WTC11 (cell line): Measurements from ENCODE around the gene ST6GAL1. TPM values are rescaled to one million over a fixed set of nuclear protein-coding genes. Genes with fewer than 3 reads are reported as not detected.

Experiments used
- ATAC-seq: fragments of 200-7000 bp; cut with Tn5 transposase; 2 replicates; pipeline ENCODE4 v1.10.0; 2021; ENCODE audit warnings: mild to moderate bottlenecking, moderate library complexity
- CTCF ChIA-PET: fragments of 300-600 bp; sonication (Branson Sonifier 250); formaldehyde crosslinking; loops from one replicate; lab custom pipeline; 2021; ENCODE audit warnings: antibody characterized with exemption; lab: Charles Lee
- POLR2A ChIA-PET: fragments of 350-600 bp; sonication (Branson Sonifier 250); formaldehyde crosslinking; loops from one replicate; lab custom pipeline; 2021; ENCODE audit warnings: antibody characterized with exemption; lab: Charles Lee
- DNase-seq: peaks from one replicate; pipeline ENCODE4 v3.0.0; 2021; ENCODE audit warnings: low spot score
- H3K27ac Mint-ChIP-seq: 2 replicates; pipeline ENCODE4 v1.8.0; 2021; ENCODE audit warnings: mixed read lengths
- H3K27me3 Mint-ChIP-seq: 2 replicates; pipeline ENCODE4 v1.8.0; 2021; ENCODE audit warnings: low read depth, mild to moderate bottlenecking, moderate library complexity, mixed read lengths
- H3K36me3 Mint-ChIP-seq: 2 replicates; pipeline ENCODE4 v1.8.0; 2021; ENCODE audit warnings: mixed read lengths
- H3K4me1 Mint-ChIP-seq: 2 replicates; pipeline ENCODE4 v1.8.0; 2022; ENCODE audit warnings: mixed read lengths
- H3K4me3 Mint-ChIP-seq: 2 replicates; pipeline ENCODE4 v1.8.0; 2021; ENCODE audit warnings: mild to moderate bottlenecking, moderate library complexity, mixed read lengths
- H3K9me3 Mint-ChIP-seq: 2 replicates; pipeline ENCODE4 v1.8.0; 2021; ENCODE audit warnings: mixed read lengths
- FOXP1 ChIP-seq: sonication (generic); formaldehyde crosslinking; IDR thresholded peaks from 2 replicates; pipeline ENCODE4 v1.8.0; 2022; ENCODE audit warnings: missing genetic modification reagents, mild to moderate bottlenecking, moderate library complexity, borderline replicate concordance
- GRHL2 ChIP-seq: fragments of 250-450 bp; sonication (Bioruptor Pico); IDR thresholded peaks from 2 replicates; pipeline ENCODE4 v1.8.0; 2022; ENCODE audit warnings: mild to moderate bottlenecking, moderate library complexity; ENCODE audit not compliant: insufficient replicate concordance, severe bottlenecking
- RORB ChIP-seq: fragments of 250-450 bp; sonication (Bioruptor Pico); IDR thresholded peaks from 2 replicates; pipeline ENCODE4 v1.9.0; 2021; ENCODE audit warnings: mild to moderate bottlenecking
- SMAD4 ChIP-seq: sonication (generic); formaldehyde crosslinking; IDR thresholded peaks from 2 replicates; pipeline ENCODE4 v1.8.0; 2022; ENCODE audit warnings: mild to moderate bottlenecking, missing genetic modification reagents
- TCF7 ChIP-seq: sonication (generic); formaldehyde crosslinking; IDR thresholded peaks from 2 replicates; pipeline ENCODE4 v1.8.0; 2022; ENCODE audit warnings: mild to moderate bottlenecking, low read depth, missing genetic modification reagents, moderate library complexity
- TEAD4 ChIP-seq: sonication (generic); formaldehyde crosslinking; IDR thresholded peaks from 2 replicates; pipeline ENCODE4 v1.8.0; 2022; ENCODE audit warnings: mild to moderate bottlenecking, missing genetic modification reagents
- ZBTB21 ChIP-seq: sonication (generic); formaldehyde crosslinking; IDR thresholded peaks from 2 replicates; pipeline ENCODE4 v1.8.1; 2023; ENCODE audit warnings: mild to moderate bottlenecking, missing genetic modification reagents, borderline replicate concordance
- ZNF121 ChIP-seq: sonication (generic); formaldehyde crosslinking; IDR thresholded peaks from 2 replicates; pipeline ENCODE4 v1.8.0; 2023; ENCODE audit warnings: missing genetic modification reagents
- ZNF138 ChIP-seq: sonication (generic); formaldehyde crosslinking; conservative IDR thresholded peaks from 2 replicates; pipeline ENCODE4 v1.8.1; 2022; ENCODE audit warnings: mild to moderate bottlenecking, moderate library complexity, missing genetic modification reagents
- total RNA-seq: library from RNA; stranded (reverse); gene quantifications from 3 replicates; pipeline ENCODE4 v1.2.3, GENCODE V29; 2021
- TF ChIP-seq, protein P1 (sequence below): sonication (generic); formaldehyde crosslinking; IDR thresholded peaks from 2 replicates; pipeline ENCODE4 v1.8.1; 2023; ENCODE audit warnings: mild to moderate bottlenecking, missing genetic modification reagents, borderline replicate concordance
- TF ChIP-seq, protein P2 (sequence below): fragments of 250-450 bp; sonication (Bioruptor Pico); IDR thresholded peaks from 2 replicates; pipeline ENCODE4 v1.8.0; 2021; ENCODE audit warnings: mild to moderate bottlenecking
- TF ChIP-seq, protein P3 (sequence below): fragments of 250-450 bp; sonication (Bioruptor Pico); IDR thresholded peaks from 2 replicates; pipeline ENCODE4 v1.9.0; 2021; ENCODE audit warnings: mild to moderate bottlenecking, borderline replicate concordance
- TF ChIP-seq, protein P4 (sequence below): sonication (generic); formaldehyde crosslinking; conservative IDR thresholded peaks from 2 replicates; pipeline ENCODE4 v1.8.1; 2023; ENCODE audit warnings: mild to moderate bottlenecking, low read depth, missing genetic modification reagents, moderate library complexity

The ST6GAL1 gene
- total RNA-seq, 1 experiment from 2014 or later, result 87.5 TPM

DNA sequence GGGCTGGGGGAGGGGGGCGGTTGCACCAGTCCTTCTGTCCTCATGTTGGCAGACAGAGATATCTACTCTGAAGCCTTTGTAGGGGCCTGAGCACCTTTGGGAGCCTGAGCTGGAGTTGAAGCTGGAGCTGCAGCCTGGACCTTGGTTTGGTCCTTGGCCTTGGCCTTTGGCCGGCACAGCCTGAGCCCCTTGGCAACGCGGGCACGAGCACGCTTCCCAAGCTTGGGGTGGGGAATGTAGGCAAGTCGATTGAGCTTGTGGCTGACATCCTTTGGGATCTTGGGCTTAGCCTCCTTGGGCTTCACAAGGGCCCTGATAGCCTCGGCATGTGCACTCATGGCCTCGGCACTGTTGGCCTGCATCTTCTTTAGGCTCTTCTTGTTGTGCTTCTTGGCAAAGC is 8.1 kb upstream of the ST6GAL1 start (continued):
- TF ChIP-seq, protein P1, sequence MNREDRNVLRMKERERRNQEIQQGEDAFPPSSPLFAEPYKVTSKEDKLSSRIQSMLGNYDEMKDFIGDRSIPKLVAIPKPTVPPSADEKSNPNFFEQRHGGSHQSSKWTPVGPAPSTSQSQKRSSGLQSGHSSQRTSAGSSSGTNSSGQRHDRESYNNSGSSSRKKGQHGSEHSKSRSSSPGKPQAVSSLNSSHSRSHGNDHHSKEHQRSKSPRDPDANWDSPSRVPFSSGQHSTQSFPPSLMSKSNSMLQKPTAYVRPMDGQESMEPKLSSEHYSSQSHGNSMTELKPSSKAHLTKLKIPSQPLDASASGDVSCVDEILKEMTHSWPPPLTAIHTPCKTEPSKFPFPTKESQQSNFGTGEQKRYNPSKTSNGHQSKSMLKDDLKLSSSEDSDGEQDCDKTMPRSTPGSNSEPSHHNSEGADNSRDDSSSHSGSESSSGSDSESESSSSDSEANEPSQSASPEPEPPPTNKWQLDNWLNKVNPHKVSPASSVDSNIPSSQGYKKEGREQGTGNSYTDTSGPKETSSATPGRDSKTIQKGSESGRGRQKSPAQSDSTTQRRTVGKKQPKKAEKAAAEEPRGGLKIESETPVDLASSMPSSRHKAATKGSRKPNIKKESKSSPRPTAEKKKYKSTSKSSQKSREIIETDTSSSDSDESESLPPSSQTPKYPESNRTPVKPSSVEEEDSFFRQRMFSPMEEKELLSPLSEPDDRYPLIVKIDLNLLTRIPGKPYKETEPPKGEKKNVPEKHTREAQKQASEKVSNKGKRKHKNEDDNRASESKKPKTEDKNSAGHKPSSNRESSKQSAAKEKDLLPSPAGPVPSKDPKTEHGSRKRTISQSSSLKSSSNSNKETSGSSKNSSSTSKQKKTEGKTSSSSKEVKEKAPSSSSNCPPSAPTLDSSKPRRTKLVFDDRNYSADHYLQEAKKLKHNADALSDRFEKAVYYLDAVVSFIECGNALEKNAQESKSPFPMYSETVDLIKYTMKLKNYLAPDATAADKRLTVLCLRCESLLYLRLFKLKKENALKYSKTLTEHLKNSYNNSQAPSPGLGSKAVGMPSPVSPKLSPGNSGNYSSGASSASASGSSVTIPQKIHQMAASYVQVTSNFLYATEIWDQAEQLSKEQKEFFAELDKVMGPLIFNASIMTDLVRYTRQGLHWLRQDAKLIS (CRISPR knock-in tag), result no peak
- TF ChIP-seq, protein P2, sequence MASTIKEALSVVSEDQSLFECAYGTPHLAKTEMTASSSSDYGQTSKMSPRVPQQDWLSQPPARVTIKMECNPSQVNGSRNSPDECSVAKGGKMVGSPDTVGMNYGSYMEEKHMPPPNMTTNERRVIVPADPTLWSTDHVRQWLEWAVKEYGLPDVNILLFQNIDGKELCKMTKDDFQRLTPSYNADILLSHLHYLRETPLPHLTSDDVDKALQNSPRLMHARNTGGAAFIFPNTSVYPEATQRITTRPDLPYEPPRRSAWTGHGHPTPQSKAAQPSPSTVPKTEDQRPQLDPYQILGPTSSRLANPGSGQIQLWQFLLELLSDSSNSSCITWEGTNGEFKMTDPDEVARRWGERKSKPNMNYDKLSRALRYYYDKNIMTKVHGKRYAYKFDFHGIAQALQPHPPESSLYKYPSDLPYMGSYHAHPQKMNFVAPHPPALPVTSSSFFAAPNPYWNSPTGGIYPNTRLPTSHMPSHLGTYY (CRISPR knock-in tag), result no peak
- TF ChIP-seq TCF7 (CRISPR knock-in tag), result no peak

DNA sequence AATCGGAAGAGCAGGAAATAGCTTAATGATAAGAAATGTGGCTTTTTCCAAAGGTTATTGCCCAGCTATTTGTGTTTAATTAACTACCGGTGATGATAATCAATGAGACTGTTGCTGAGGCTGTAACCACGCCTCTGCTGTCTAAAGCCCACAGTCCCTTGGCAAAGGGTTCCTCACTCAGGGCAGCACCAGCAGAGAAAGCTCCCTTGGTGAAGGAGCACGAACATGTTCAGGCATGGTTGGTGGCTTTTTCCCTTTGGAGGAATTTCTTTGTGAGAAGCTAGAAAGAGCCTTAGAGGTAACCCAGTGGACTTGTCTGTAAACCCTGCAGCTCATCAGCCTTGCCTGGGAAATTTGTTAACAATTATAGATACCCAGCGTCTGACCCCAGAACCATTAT is 7.5 kb upstream of the ST6GAL1 start:
- ChIA-PET POLR2A (no interaction called here), CTCF (interaction anchor here (0.8 to 1.3 kb wide), 4 partner anchors 8 to 217 kb away, joined by 3 to 4 read pairs (median 3); partner anchors contain the start of gene RPL39L)
- Mint-ChIP-seq H3K36me3 (no peaks in the 10 kb centered on the region), H3K27ac (no peak overlapping the region), H3K4me3 (no peak overlapping the region), H3K9me3 (no peaks in the 10 kb centered on the region), H3K27me3 (no peaks in the 10 kb centered on the region; the same call in 1 of the 2 replicates), H3K4me1 (no peaks in the 10 kb centered on the region)
- TF ChIP-seq, protein P3, sequence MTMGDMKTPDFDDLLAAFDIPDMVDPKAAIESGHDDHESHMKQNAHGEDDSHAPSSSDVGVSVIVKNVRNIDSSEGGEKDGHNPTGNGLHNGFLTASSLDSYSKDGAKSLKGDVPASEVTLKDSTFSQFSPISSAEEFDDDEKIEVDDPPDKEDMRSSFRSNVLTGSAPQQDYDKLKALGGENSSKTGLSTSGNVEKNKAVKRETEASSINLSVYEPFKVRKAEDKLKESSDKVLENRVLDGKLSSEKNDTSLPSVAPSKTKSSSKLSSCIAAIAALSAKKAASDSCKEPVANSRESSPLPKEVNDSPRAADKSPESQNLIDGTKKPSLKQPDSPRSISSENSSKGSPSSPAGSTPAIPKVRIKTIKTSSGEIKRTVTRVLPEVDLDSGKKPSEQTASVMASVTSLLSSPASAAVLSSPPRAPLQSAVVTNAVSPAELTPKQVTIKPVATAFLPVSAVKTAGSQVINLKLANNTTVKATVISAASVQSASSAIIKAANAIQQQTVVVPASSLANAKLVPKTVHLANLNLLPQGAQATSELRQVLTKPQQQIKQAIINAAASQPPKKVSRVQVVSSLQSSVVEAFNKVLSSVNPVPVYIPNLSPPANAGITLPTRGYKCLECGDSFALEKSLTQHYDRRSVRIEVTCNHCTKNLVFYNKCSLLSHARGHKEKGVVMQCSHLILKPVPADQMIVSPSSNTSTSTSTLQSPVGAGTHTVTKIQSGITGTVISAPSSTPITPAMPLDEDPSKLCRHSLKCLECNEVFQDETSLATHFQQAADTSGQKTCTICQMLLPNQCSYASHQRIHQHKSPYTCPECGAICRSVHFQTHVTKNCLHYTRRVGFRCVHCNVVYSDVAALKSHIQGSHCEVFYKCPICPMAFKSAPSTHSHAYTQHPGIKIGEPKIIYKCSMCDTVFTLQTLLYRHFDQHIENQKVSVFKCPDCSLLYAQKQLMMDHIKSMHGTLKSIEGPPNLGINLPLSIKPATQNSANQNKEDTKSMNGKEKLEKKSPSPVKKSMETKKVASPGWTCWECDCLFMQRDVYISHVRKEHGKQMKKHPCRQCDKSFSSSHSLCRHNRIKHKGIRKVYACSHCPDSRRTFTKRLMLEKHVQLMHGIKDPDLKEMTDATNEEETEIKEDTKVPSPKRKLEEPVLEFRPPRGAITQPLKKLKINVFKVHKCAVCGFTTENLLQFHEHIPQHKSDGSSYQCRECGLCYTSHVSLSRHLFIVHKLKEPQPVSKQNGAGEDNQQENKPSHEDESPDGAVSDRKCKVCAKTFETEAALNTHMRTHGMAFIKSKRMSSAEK, result no peak
- no peak for TF ChIP-seq ZNF138
- TF ChIP-seq, protein P2 (CRISPR knock-in tag), result no peak
- TF ChIP-seq, protein P4, sequence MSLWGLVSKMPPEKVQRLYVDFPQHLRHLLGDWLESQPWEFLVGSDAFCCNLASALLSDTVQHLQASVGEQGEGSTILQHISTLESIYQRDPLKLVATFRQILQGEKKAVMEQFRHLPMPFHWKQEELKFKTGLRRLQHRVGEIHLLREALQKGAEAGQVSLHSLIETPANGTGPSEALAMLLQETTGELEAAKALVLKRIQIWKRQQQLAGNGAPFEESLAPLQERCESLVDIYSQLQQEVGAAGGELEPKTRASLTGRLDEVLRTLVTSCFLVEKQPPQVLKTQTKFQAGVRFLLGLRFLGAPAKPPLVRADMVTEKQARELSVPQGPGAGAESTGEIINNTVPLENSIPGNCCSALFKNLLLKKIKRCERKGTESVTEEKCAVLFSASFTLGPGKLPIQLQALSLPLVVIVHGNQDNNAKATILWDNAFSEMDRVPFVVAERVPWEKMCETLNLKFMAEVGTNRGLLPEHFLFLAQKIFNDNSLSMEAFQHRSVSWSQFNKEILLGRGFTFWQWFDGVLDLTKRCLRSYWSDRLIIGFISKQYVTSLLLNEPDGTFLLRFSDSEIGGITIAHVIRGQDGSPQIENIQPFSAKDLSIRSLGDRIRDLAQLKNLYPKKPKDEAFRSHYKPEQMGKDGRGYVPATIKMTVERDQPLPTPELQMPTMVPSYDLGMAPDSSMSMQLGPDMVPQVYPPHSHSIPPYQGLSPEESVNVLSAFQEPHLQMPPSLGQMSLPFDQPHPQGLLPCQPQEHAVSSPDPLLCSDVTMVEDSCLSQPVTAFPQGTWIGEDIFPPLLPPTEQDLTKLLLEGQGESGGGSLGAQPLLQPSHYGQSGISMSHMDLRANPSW (CRISPR knock-in tag), result no peak
- no peak for TF ChIP-seq TEAD4 (CRISPR knock-in tag)
- no peak for TF ChIP-seq SMAD4 (CRISPR knock-in tag)
- no peak for TF ChIP-seq RORB (CRISPR knock-in tag)
- TF ChIP-seq ZBTB21, result no peak
- TF ChIP-seq GRHL2 (CRISPR knock-in tag), result no peak
- TF ChIP-seq ZNF121, result no peak
- no peak for TF ChIP-seq FOXP1 (CRISPR knock-in tag)
- ATAC-seq, result no peak
- DNase-seq, result no peak
